ENCODE measurements around the gene THAP12. TPM values are rescaled to one million over a fixed set of nuclear protein-coding genes. Genes with fewer than 3 reads are reported as not detected.

The THAP12 gene
- total and polyA plus RNA-seq, 2 of the 13 experiments (the other 11 are each of a cell fraction or from before 2014, with no cell fraction given), result 18.8 to 51.3 TPM

DNA sequence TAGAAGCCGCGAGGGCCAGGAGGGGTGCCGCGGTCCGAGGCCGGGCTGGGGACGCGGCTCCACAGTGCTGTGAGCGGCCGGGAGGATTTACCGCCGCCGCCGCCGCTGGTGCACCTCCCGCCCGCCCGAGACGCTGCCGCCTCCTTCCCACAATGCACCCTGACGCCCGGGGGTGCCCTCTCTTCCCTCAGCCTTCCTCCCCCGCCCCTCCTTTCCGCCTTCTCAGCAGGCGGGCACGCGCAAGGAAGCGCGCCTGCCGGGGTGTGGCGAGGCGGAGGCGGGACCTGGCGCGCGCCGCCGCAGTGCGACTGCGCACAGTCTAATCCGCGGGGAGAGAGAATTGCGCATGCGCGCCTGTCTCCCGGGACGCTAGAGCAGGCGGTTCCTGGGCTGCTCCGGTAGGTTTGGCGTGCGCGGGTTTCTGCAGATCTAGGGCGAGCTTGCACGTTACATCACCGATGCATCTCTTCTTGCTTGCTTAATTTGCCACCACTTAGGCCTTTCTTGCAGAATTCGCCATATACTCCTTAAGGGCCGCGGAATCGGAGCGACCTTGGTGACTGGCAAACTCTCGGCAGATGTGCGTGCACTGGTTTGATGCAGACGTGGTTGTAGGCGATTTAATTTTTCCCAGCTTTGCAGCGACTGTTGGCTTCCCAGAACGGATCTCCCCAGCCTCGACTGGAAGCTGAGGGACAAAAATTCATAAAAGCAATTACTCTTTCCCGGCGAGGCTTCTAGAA, at the start of gene THAP12, which contains the start of gene GVQW3 (continued):
- TF ChIP-seq SETDB1 (CRISPR knock-in tag; IDR thresholded peaks at IDR 0.05; ENCODE audit: borderline replicate concordance) (no peak), ZSCAN12 (CRISPR knock-in tag; IDR thresholded peaks at IDR 0.05) (0 out of 2 replicates have a peak, but pooled peaks have one; percentile 22), U2AF2 (IDR thresholded peaks at IDR 0.05; ENCODE audit: low read depth, low read length) (no peak), SMC3 (IDR thresholded peaks at IDR 0.05; ENCODE audit: low read length) (no peak; the same call in 1 of the 2 replicates), KDM2A (CRISPR knock-in tag; IDR thresholded peaks at IDR 0.05; ENCODE audit: borderline replicate concordance, low read depth) (peak; percentile 88), ZNF10 (CRISPR knock-in tag; IDR thresholded peaks at IDR 0.05; ENCODE audit: borderline replicate concordance, low read depth) (no peak), HMG20B (CRISPR knock-in tag; conservative IDR thresholded peaks at IDR 0.05) (no peak; the same call in 1 of the 2 replicates), ZNF644 (CRISPR knock-in tag; IDR thresholded peaks at IDR 0.05; ENCODE audit: low read depth) (no peak), SSRP1 (CRISPR knock-in tag; IDR thresholded peaks at IDR 0.05) (no peak)
- TF ChIP-seq, protein P1, sequence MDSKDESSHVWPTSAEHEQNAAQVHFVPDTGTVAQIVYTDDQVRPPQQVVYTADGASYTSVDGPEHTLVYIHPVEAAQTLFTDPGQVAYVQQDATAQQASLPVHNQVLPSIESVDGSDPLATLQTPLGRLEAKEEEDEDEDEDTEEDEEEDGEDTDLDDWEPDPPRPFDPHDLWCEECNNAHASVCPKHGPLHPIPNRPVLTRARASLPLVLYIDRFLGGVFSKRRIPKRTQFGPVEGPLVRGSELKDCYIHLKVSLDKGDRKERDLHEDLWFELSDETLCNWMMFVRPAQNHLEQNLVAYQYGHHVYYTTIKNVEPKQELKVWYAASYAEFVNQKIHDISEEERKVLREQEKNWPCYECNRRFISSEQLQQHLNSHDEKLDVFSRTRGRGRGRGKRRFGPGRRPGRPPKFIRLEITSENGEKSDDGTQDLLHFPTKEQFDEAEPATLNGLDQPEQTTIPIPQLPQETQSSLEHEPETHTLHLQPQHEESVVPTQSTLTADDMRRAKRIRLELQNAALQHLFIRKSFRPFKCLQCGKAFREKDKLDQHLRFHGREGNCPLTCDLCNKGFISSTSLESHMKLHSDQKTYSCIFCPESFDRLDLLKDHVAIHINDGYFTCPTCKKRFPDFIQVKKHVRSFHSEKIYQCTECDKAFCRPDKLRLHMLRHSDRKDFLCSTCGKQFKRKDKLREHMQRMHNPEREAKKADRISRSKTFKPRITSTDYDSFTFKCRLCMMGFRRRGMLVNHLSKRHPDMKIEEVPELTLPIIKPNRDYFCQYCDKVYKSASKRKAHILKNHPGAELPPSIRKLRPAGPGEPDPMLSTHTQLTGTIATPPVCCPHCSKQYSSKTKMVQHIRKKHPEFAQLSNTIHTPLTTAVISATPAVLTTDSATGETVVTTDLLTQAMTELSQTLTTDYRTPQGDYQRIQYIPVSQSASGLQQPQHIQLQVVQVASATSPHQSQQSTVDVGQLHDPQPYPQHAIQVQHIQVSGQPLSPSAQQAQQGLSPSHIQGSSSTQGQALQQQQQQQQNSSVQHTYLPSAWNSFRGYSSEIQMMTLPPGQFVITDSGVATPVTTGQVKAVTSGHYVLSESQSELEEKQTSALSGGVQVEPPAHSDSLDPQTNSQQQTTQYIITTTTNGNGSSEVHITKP (CRISPR knock-in tag; IDR thresholded peaks at IDR 0.05; ENCODE audit: low read depth), result peak; percentile 52; the same call in 1 of the 2 replicates
- TF ChIP-seq, protein P2, sequence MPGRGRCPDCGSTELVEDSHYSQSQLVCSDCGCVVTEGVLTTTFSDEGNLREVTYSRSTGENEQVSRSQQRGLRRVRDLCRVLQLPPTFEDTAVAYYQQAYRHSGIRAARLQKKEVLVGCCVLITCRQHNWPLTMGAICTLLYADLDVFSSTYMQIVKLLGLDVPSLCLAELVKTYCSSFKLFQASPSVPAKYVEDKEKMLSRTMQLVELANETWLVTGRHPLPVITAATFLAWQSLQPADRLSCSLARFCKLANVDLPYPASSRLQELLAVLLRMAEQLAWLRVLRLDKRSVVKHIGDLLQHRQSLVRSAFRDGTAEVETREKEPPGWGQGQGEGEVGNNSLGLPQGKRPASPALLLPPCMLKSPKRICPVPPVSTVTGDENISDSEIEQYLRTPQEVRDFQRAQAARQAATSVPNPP (CRISPR knock-in tag; IDR thresholded peaks at IDR 0.05), result no peak; the same call in 1 of the 2 replicates
- TF ChIP-seq, protein P3, sequence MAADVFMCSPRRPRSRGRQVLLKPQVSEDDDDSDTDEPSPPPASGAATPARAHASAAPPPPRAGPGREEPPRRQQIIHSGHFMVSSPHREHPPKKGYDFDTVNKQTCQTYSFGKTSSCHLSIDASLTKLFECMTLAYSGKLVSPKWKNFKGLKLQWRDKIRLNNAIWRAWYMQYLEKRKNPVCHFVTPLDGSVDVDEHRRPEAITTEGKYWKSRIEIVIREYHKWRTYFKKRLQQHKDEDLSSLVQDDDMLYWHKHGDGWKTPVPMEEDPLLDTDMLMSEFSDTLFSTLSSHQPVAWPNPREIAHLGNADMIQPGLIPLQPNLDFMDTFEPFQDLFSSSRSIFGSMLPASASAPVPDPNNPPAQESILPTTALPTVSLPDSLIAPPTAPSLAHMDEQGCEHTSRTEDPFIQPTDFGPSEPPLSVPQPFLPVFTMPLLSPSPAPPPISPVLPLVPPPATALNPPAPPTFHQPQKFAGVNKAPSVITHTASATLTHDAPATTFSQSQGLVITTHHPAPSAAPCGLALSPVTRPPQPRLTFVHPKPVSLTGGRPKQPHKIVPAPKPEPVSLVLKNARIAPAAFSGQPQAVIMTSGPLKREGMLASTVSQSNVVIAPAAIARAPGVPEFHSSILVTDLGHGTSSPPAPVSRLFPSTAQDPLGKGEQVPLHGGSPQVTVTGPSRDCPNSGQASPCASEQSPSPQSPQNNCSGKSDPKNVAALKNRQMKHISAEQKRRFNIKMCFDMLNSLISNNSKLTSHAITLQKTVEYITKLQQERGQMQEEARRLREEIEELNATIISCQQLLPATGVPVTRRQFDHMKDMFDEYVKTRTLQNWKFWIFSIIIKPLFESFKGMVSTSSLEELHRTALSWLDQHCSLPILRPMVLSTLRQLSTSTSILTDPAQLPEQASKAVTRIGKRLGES (CRISPR knock-in tag; IDR thresholded peaks at IDR 0.05; ENCODE audit: borderline replicate concordance), result no peak
- TF ChIP-seq, protein P4, sequence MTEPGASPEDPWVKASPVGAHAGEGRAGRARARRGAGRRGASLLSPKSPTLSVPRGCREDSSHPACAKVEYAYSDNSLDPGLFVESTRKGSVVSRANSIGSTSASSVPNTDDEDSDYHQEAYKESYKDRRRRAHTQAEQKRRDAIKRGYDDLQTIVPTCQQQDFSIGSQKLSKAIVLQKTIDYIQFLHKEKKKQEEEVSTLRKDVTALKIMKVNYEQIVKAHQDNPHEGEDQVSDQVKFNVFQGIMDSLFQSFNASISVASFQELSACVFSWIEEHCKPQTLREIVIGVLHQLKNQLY (CRISPR knock-in tag; IDR thresholded peaks at IDR 0.05), result peak; percentile 46
- TF ChIP-seq, protein P5, sequence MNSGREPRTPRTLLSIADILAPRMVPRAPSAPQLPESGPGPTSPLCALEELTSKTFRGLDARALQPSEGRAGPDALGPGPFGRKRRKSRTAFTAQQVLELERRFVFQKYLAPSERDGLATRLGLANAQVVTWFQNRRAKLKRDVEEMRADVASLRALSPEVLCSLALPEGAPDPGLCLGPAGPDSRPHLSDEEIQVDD (CRISPR knock-in tag; IDR thresholded peaks at IDR 0.05; ENCODE audit: borderline replicate concordance), result no peak
- TF ChIP-seq, protein P6, sequence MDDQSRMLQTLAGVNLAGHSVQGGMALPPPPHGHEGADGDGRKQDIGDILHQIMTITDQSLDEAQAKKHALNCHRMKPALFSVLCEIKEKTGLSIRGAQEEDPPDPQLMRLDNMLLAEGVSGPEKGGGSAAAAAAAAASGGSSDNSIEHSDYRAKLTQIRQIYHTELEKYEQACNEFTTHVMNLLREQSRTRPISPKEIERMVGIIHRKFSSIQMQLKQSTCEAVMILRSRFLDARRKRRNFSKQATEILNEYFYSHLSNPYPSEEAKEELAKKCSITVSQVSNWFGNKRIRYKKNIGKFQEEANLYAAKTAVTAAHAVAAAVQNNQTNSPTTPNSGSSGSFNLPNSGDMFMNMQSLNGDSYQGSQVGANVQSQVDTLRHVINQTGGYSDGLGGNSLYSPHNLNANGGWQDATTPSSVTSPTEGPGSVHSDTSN (CRISPR knock-in tag; IDR thresholded peaks at IDR 0.05; ENCODE audit: borderline replicate concordance), result no peak

Measured in HepG2 (cell line).